KMS-11 (cell line): ENCODE measurements around the gene CDH11.

Experiments
- H2AFZ ChIP-seq: fragments of 200-600 bp; sonication (generic); 2 replicates; pipeline ENCODE4 v1.6.1; 2016; ENCODE audit warnings: antibody characterized with exemption, mixed run types, low read depth
- H3K27ac ChIP-seq: fragments of 200-600 bp; sonication (generic); 2 replicates; pipeline ENCODE4 v1.6.1; 2016; ENCODE audit warnings: mild to moderate bottlenecking, mixed run types
- H3K27me3 ChIP-seq: fragments of 200-600 bp; sonication (generic); 2 replicates; pipeline ENCODE4 v1.6.1; 2017; ENCODE audit warnings: mild to moderate bottlenecking, low read depth, mixed run types, moderate library complexity; ENCODE audit not compliant: insufficient read depth
- H3K36me3 ChIP-seq: fragments of 200-600 bp; sonication (generic); 2 replicates; pipeline ENCODE4 v1.6.1; 2017; ENCODE audit warnings: mild to moderate bottlenecking, mixed run types; ENCODE audit not compliant: insufficient read depth
- H3K4me1 ChIP-seq: fragments of 200-600 bp; sonication (generic); 2 replicates; pipeline ENCODE4 v1.6.1; 2016; ENCODE audit warnings: mild to moderate bottlenecking, low read depth, mixed run types; ENCODE audit not compliant: poor library complexity, severe bottlenecking
- H3K4me2 ChIP-seq: fragments of 200-600 bp; sonication (generic); 2 replicates; pipeline ENCODE4 v1.7.0; 2016; ENCODE audit warnings: mild to moderate bottlenecking, mixed run types
- H3K4me3 ChIP-seq: fragments of 200-600 bp; sonication (generic); IDR thresholded peaks from 2 replicates; pipeline ENCODE4 v1.6.1; 2017; ENCODE audit warnings: low read depth, low read length, mixed read lengths; ENCODE audit not compliant: insufficient read depth
- H3K79me2 ChIP-seq: fragments of 200-600 bp; sonication (generic); 2 replicates; pipeline ENCODE4 v1.6.1; 2016; ENCODE audit warnings: low read depth, mixed run types; ENCODE audit not compliant: insufficient read depth
- H3K9ac ChIP-seq: fragments of 200-600 bp; sonication (generic); 2 replicates; pipeline ENCODE4 v1.6.1; 2016; ENCODE audit warnings: mild to moderate bottlenecking, mixed run types
- H4K20me1 ChIP-seq: fragments of 200-600 bp; sonication (generic); 2 replicates; pipeline ENCODE4 v1.6.1; 2016; ENCODE audit warnings: mild to moderate bottlenecking, mixed run types; ENCODE audit not compliant: insufficient read depth
- CTCF ChIP-seq: fragments of 200-600 bp; sonication (generic); conservative IDR thresholded peaks from 2 replicates; pipeline ENCODE4 v1.6.1; 2017; ENCODE audit warnings: low read depth, mild to moderate bottlenecking, antibody characterized with exemption, low read length, moderate library complexity, mixed read lengths

Gene CDH11

GRCh38 chr16:65142276-65142675 is 20.4 kb upstream of the CDH11 start:
- no peaks in the 10 kb centered on the region for H4K20me1 ChIP-seq
- H3K4me1 ChIP-seq: no peaks in the 10 kb centered on the region
- no peaks in the 10 kb centered on the region for H3K27me3 ChIP-seq
- no peak for TF ChIP-seq CTCF
- H3K79me2 ChIP-seq: no peaks in the 10 kb centered on the region
- H3K4me3 ChIP-seq: no peak overlapping the region
- no peaks in the 10 kb centered on the region for H3K36me3 ChIP-seq
- H3K27ac ChIP-seq: no peak overlapping the region
- no peak overlapping the region for H3K9ac ChIP-seq
- H3K4me2 ChIP-seq: no peak overlapping the region
- H2AFZ ChIP-seq: no peak overlapping the region

- Histone ChIP-seq H3K9ac (no peak overlapping the region), H3K4me1 (no peaks in the 10 kb centered on the region), H3K27ac (no peak overlapping the region), H3K4me2 (no peak overlapping the region), H4K20me1 (no peaks in the 10 kb centered on the region), H3K4me3 (no peak overlapping the region), H2AFZ (no peak overlapping the region), H3K27me3 (no peaks in the 10 kb centered on the region), H3K79me2 (no peaks in the 10 kb centered on the region), H3K36me3 (no peaks in the 10 kb centered on the region)
- TF ChIP-seq CTCF: no peak
These were observed 14.8 kb upstream of the CDH11 start for GRCh38 chr16:65136681-65137080.

GRCh38 chr16:65126845-65127624 is 5.2 kb upstream of the CDH11 start:
- Histone ChIP-seq H3K4me3 (no peak overlapping the region), H2AFZ (no peak overlapping the region), H3K27me3 (no peaks in the 10 kb centered on the region), H3K4me2 (no peak overlapping the region), H3K9ac (no peak overlapping the region), H3K27ac (no peak overlapping the region), H4K20me1 (no peaks in the 10 kb centered on the region), H3K4me1 (no peaks in the 10 kb centered on the region), H3K36me3 (no peaks in the 10 kb centered on the region), H3K79me2 (no peaks in the 10 kb centered on the region)
- TF ChIP-seq CTCF: peak; percentile 33

- Histone ChIP-seq H3K9ac (no peak overlapping the region), H2AFZ (no peak overlapping the region), H3K79me2 (no peaks in the 10 kb centered on the region), H4K20me1 (no peaks in the 10 kb centered on the region), H3K4me1 (no peaks in the 10 kb centered on the region), H3K4me3 (no peak overlapping the region), H3K36me3 (no peaks in the 10 kb centered on the region), H3K27me3 (no peaks in the 10 kb centered on the region), H3K4me2 (no peak overlapping the region), H3K27ac (no peak overlapping the region)
- no peak for TF ChIP-seq CTCF
These were observed 4.0 kb upstream of the CDH11 start for GRCh38 chr16:65125871-65126270.
